Neural cell (in vitro differentiated cells): ENCODE measurements around the gene KRTAP5-4. TPM values are rescaled to one million over a fixed set of nuclear protein-coding genes. Genes with fewer than 3 reads are reported as not detected.

Experiments used
- H2AFZ ChIP-seq: fragments of 200-600, 300-800 bp; sonication (generic), shearing (Covaris generic); 2 replicates; pipeline ENCODE4 v1.6.0; 2014; ENCODE audit warnings: low read depth, mild to moderate bottlenecking, antibody characterized with exemption, low read length, moderate library complexity
- H3F3A ChIP-seq: fragments of 200-600 bp; shearing (Covaris generic); 2 replicates; pipeline ENCODE4 v1.6.1; 2016; ENCODE audit warnings: mild to moderate bottlenecking, moderate library complexity, mixed read lengths, antibody characterized with exemption, low read length; ENCODE audit not compliant: insufficient read depth, poor library complexity, severe bottlenecking
- H3K27ac ChIP-seq: fragments of 200-600, 300-800 bp; sonication (generic), shearing (Covaris generic); 2 replicates; pipeline ENCODE4 v1.5.1; 2014; ENCODE audit warnings: mild to moderate bottlenecking, low read length, moderate library complexity
- H3K27me3 ChIP-seq: fragments of 300-800, 200-600 bp; sonication (generic), shearing (Covaris generic); 2 replicates; pipeline ENCODE4 v1.6.0; 2014; ENCODE audit warnings: mild to moderate bottlenecking, low read depth, low read length, moderate library complexity; ENCODE audit not compliant: insufficient read depth
- H3K36me3 ChIP-seq: fragments of 300-800, 200-600 bp; sonication (generic), shearing (Covaris generic); 2 replicates; pipeline ENCODE4 v1.5.1; 2014; ENCODE audit warnings: mild to moderate bottlenecking, antibody characterized with exemption, low read length, moderate library complexity; ENCODE audit not compliant: insufficient read depth
- H3K4me2 ChIP-seq: fragments of 300-800, 200-600 bp; sonication (generic), shearing (Covaris generic); 2 replicates; pipeline ENCODE4 v1.6.0; 2014; ENCODE audit warnings: mild to moderate bottlenecking, low read length
- H3K4me3 ChIP-seq: fragments of 300-800, 200-600 bp; sonication (generic), shearing (Covaris generic); 2 replicates; pipeline ENCODE4 v1.5.1; 2014; ENCODE audit warnings: mild to moderate bottlenecking, low read length, moderate library complexity
- H3K79me2 ChIP-seq: fragments of 200-600 bp; shearing (Covaris generic); replicated peaks from 2 replicates; pipeline ENCODE4 v1.6.0; 2014; ENCODE audit warnings: mild to moderate bottlenecking, low read length, moderate library complexity; ENCODE audit not compliant: insufficient read depth
- H3K9ac ChIP-seq: fragments of 300-800, 200-600 bp; sonication (generic), shearing (Covaris generic); 2 replicates; pipeline ENCODE4 v1.6.1; 2016; ENCODE audit warnings: mild to moderate bottlenecking, low read length, mixed read lengths
- H3K9me2 ChIP-seq: fragments of 200-600 bp; shearing (Covaris generic); 2 replicates; pipeline ENCODE4 v1.6.1; 2016; ENCODE audit warnings: mild to moderate bottlenecking, low read length, mixed read lengths; ENCODE audit not compliant: insufficient read depth
- H3K9me3 ChIP-seq: fragments of 200-600, 300-800 bp; sonication (generic), shearing (Covaris generic); 2 replicates; pipeline ENCODE4 v1.6.1; 2016; ENCODE audit warnings: mild to moderate bottlenecking, mixed run types, low read length, moderate library complexity, mixed read lengths
- H4K20me1 ChIP-seq: fragments of 200-600 bp; shearing (Covaris generic); 2 replicates; pipeline ENCODE4 v1.6.1; 2016; ENCODE audit warnings: mild to moderate bottlenecking, mixed run types; ENCODE audit not compliant: insufficient read depth
- EP300 ChIP-seq: fragments of 450-650 bp; conservative IDR thresholded peaks from 2 replicates; pipeline ENCODE4 v1.6.1; 2014; ENCODE audit warnings: antibody characterized with exemption, mild to moderate bottlenecking, moderate library complexity; ENCODE audit not compliant: poor library complexity, severe bottlenecking
- EZH2 ChIP-seq: fragments of 200-600, 300-800 bp; shearing (Covaris generic), sonication (generic); IDR thresholded peaks from 2 replicates; pipeline ENCODE4 v1.6.1; 2014; ENCODE audit warnings: antibody characterized with exemption, low read length, borderline replicate concordance, mild to moderate bottlenecking; ENCODE audit not compliant: insufficient read depth, poor library complexity, severe bottlenecking
- MXI1 ChIP-seq: fragments of 450-650 bp; conservative IDR thresholded peaks from 2 replicates; pipeline ENCODE4 v1.6.1; 2014; ENCODE audit warnings: antibody characterized with exemption, mild to moderate bottlenecking; ENCODE audit not compliant: poor library complexity, severe bottlenecking
- POLR2AphosphoS5 ChIP-seq: IDR thresholded peaks from 2 replicates; pipeline ENCODE4 v1.6.1; 2012
- RAD21 ChIP-seq: fragments of 450-650 bp; conservative IDR thresholded peaks from 2 replicates; pipeline ENCODE4 v1.6.1; 2014; ENCODE audit warnings: antibody characterized with exemption, mild to moderate bottlenecking, moderate library complexity
- REST ChIP-seq: IDR thresholded peaks from 2 replicates; pipeline ENCODE4 v1.6.1; 2012; ENCODE audit warnings: borderline replicate concordance
- SMC3 ChIP-seq: fragments of 450-650 bp; conservative IDR thresholded peaks from 2 replicates; pipeline ENCODE4 v1.6.1; 2014; ENCODE audit warnings: antibody characterized with exemption, mild to moderate bottlenecking, moderate library complexity; ENCODE audit not compliant: poor library complexity
- TAF1 ChIP-seq: IDR thresholded peaks from 2 replicates; pipeline ENCODE4 v1.6.1; 2012; ENCODE audit warnings: low read depth
- polyA plus RNA-seq: library from polyadenylated mRNA; depleted of rRNA; stranded (reverse); fragments of >200 nt; gene quantifications from 2 replicates; pipeline ENCODE4 v1.2.3, GENCODE V29; 2014
- TF ChIP-seq, protein P1 (sequence below): fragments of 450-650 bp; IDR thresholded peaks from 2 replicates; pipeline ENCODE4 v1.5.1; 2014; ENCODE audit warnings: antibody characterized with exemption, mild to moderate bottlenecking, moderate library complexity; ENCODE audit not compliant: poor library complexity, severe bottlenecking

The KRTAP5-4 gene
- polyA plus RNA-seq, 1 donor from 2014 or later: not detected

DNA sequence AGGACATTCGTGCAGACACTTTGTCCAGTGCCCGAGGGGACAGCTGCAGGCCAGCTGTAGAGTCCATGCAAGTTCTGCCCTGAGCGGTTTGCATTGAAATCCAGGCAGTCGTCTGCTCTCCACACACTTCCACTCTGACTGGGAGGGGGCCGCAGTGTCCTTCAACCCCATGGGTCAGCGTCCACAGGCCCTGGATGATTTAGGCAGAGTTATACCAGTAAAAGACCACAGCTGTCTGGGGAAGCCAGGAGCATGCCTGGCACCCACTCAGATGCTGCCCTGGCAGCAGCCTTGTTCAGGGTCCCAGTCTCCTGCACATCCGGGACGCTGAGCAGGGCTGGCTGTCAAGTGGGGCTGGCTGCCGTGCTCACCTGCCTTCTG is 34.1 kb upstream of the KRTAP5-4 start:
- Histone ChIP-seq H3K9me3 (no peaks in the 10 kb centered on the region), H3K27me3 (no peaks in the 10 kb centered on the region), H4K20me1 (no peaks in the 10 kb centered on the region), H3K4me2 (no peak overlapping the region), H3K9me2 (no peaks in the 10 kb centered on the region), H3K27ac (no peak overlapping the region), H2AFZ (no peak overlapping the region), H3F3A (no peaks in the 10 kb centered on the region), H3K9ac (no peak overlapping the region), H3K4me3 (no peak overlapping the region), H3K79me2 (no peaks in the 10 kb centered on the region), H3K36me3 (no peaks in the 10 kb centered on the region)
- no peak for TF ChIP-seq SMC3
- no peak for TF ChIP-seq TAF1
- TF ChIP-seq, protein P1, sequence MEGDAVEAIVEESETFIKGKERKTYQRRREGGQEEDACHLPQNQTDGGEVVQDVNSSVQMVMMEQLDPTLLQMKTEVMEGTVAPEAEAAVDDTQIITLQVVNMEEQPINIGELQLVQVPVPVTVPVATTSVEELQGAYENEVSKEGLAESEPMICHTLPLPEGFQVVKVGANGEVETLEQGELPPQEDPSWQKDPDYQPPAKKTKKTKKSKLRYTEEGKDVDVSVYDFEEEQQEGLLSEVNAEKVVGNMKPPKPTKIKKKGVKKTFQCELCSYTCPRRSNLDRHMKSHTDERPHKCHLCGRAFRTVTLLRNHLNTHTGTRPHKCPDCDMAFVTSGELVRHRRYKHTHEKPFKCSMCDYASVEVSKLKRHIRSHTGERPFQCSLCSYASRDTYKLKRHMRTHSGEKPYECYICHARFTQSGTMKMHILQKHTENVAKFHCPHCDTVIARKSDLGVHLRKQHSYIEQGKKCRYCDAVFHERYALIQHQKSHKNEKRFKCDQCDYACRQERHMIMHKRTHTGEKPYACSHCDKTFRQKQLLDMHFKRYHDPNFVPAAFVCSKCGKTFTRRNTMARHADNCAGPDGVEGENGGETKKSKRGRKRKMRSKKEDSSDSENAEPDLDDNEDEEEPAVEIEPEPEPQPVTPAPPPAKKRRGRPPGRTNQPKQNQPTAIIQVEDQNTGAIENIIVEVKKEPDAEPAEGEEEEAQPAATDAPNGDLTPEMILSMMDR: no peak
- no peak for TF ChIP-seq POLR2AphosphoS5
- no peak for TF ChIP-seq EZH2
- no peak for TF ChIP-seq RAD21
- TF ChIP-seq REST: no peak
- TF ChIP-seq MXI1: no peak
- no peak for TF ChIP-seq EP300

DNA sequence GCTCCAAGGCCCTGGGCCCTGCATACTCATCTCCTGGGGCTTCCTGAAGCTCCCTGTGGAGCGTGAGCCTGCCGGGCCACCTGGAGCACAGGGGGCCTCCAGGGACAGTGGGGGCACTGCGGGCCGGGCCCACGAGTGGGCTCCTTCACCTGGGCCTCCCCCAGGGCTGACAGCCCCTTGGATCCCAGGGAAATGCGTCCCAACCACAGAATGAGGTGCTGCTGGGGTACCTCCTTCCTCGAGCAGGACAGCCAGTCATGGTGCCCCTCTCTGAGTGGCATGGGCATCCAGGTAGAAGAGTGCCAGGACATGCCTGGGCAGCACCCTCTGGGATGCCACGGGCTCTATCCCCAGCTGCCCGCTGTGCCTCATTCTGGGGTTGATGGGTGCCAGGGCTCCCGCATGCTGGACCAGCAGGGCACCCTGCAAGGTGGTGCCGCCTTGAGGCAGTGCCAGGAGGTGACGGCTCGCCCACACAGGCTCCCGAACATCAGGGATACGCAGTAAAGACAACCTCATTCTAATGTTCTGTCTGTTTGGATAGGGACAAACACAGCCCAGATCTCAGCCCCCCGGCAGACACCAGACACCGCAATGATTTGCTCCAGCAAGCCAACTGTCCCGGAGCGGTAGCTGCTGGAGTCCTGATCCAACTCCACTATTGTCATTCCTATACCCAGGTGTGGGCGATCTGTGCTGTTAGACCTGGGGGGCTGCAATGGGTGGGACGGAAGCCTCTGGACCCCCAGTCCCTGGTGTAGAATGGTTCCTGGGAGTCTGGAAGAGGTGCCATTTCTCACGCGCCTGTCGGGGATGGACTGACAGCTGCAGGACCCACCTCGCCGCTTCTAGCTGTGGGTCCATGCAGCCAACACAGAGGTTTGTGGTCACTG is 33.5 kb upstream of the KRTAP5-4 start:
- Histone ChIP-seq H2AFZ (no peak overlapping the region), H3K9ac (no peak overlapping the region), H3K27ac (no peak overlapping the region), H3K27me3 (no peaks in the 10 kb centered on the region), H4K20me1 (no peaks in the 10 kb centered on the region), H3K9me3 (no peaks in the 10 kb centered on the region), H3K36me3 (no peaks in the 10 kb centered on the region), H3K4me3 (no peak overlapping the region), H3K79me2 (no peaks in the 10 kb centered on the region), H3K4me2 (no peak overlapping the region), H3F3A (no peaks in the 10 kb centered on the region), H3K9me2 (no peaks in the 10 kb centered on the region)
- TF ChIP-seq POLR2AphosphoS5 (no peak), EZH2 (no peak), SMC3 (no peak), RAD21 (no peak), EP300 (no peak), REST (no peak), TAF1 (no peak), MXI1 (no peak)
- TF ChIP-seq, protein P1: no peak
